K562 (cell line): Measurements from ENCODE around the gene TBC1D1. TPM values are rescaled to one million over a fixed set of nuclear protein-coding genes. Genes with fewer than 3 reads are reported as not detected.

Experiments
- ATAC-seq: fragments of 200-7000 bp; cut with Tn5 transposase; 3 replicates; pipeline ENCODE4 v1.9.1; 2020; ENCODE audit warnings: moderate library complexity
- BruUV-seq: library from RNA; stranded (reverse); fragments of 400-500 nt; replicated peaks from 2 replicates; lab custom pipeline; 2021; lab: Mats Ljungman, UMichigan
- CTCF ChIA-PET: fragments of 300-600 bp; formaldehyde crosslinking; extraction: SDS; loops from one replicate; lab custom pipeline; 2021; ENCODE audit warnings: low intra/inter-chr PET ratio; lab: Yijun Ruan, JAX
- POLR2A ChIA-PET: fragments of 300-600, 350-650 bp; sonication (Branson Sonifier 250); formaldehyde crosslinking; extraction: SDS; loops from one replicate; lab custom pipeline; 2021; ENCODE audit warnings: antibody characterized with exemption, inconsistent platforms; lab: Yijun Ruan, JAX
- DNase-seq, 4 experiments: peaks; one replicate each; pipeline versions ENCODE4 v3.0.0 to v3.0.0-alpha.2; 2011 to 2018; ENCODE audit warnings: low spot score in 3 of 4, mixed read lengths in 3 of 4; ENCODE audit errors: extremely low read depth in 1 of 4
- FAIRE-seq: peaks from 2 replicates; lab custom pipeline; 2011; peaks lifted over from hg19 to GRCh38; lab: Jason Lieb, UNC
- H2AFZ ChIP-seq: 2 replicates; pipeline ENCODE4 v1.6.0; 2011; ENCODE audit warnings: low read depth, low read length, control low read depth, inconsistent platforms
- H3K27ac ChIP-seq: fragments of 200-600 bp; 3 replicates; pipeline ENCODE4 v1.8.0; 2011; ENCODE audit warnings: low read depth, mild to moderate bottlenecking, control low read depth, inconsistent platforms, low read length, moderate library complexity, mixed read lengths; ENCODE audit errors: extremely low read depth
- H3K27me3 ChIP-seq, 2 experiments: fragments of 300-600 bp in 1 of 2; 2 replicates in 1 of 2; 3 replicates in 1 of 2; pipeline versions ENCODE4 v1.6.0 to v1.8.0; 2011; ENCODE audit warnings: inconsistent platforms in 2 of 2, low read length in 2 of 2, mild to moderate bottlenecking in 1 of 2, mixed read lengths in 1 of 2, moderate library complexity in 1 of 2; ENCODE audit not compliant: control insufficient read depth in 2 of 2, insufficient read depth in 2 of 2
- H3K36me3 ChIP-seq: fragments of 300-600 bp; 3 replicates; pipeline ENCODE4 v1.8.0; 2011; ENCODE audit warnings: mild to moderate bottlenecking, low read length, inconsistent platforms; ENCODE audit not compliant: control insufficient read depth, insufficient read depth
- H3K4me1 ChIP-seq, 2 experiments: fragments of 200-600 bp in 1 of 2; replicated peaks in 1 of 2; 2 replicates in 1 of 2; 3 replicates in 1 of 2; pipeline versions ENCODE4 v1.5.1 to v1.8.0; 2011; ENCODE audit warnings: inconsistent platforms in 2 of 2, low read length in 2 of 2, mild to moderate bottlenecking in 1 of 2, mixed read lengths in 1 of 2, moderate library complexity in 1 of 2; ENCODE audit not compliant: control insufficient read depth in 2 of 2, insufficient read depth in 2 of 2
- H3K4me2 ChIP-seq: 2 replicates; pipeline ENCODE4 v1.6.1; 2011; ENCODE audit warnings: low read length, control low read depth, inconsistent platforms, mixed read lengths; ENCODE audit not compliant: insufficient read depth
- H3K4me3 ChIP-seq: fragments of 200-600 bp; sonication (generic), shearing (Covaris generic); 2 replicates; pipeline ENCODE4 v1.5.1; 2016; ENCODE audit warnings: control low read depth, inconsistent platforms
- H3K79me2 ChIP-seq: fragments of 200-600 bp; 3 replicates; pipeline ENCODE4 v1.8.0; 2011; ENCODE audit warnings: low read length, inconsistent platforms; ENCODE audit not compliant: control insufficient read depth, insufficient read depth
- H3K9ac ChIP-seq, 2 experiments: 2 replicates each; pipeline versions ENCODE4 v1.6.0 to v1.6.1; 2011; ENCODE audit warnings: low read depth in 2 of 2, low read length in 2 of 2, control low read depth in 1 of 2, inconsistent platforms in 1 of 2, mild to moderate bottlenecking in 1 of 2, mixed read lengths in 1 of 2; ENCODE audit not compliant: insufficient read depth in 1 of 2
- H3K9me1 ChIP-seq: one replicate; pipeline ENCODE4 v1.6.0; 2011; ENCODE audit warnings: inconsistent platforms, mild to moderate bottlenecking, low read length, moderate library complexity; ENCODE audit not compliant: control insufficient read depth, insufficient read depth
- H3K9me3 ChIP-seq: replicated peaks from 2 replicates; pipeline ENCODE4 v1.5.1; 2011; ENCODE audit warnings: low read depth, low read length, inconsistent platforms; ENCODE audit not compliant: control insufficient read depth, insufficient read depth
- H4K20me1 ChIP-seq: replicated peaks from 2 replicates; pipeline ENCODE4 v1.6.1; 2011; ENCODE audit warnings: low read length, inconsistent platforms, mixed read lengths; ENCODE audit not compliant: control insufficient read depth, insufficient read depth
- DMBX1 ChIP-seq: fragments of 250-450 bp; sonication (Bioruptor Pico); IDR thresholded peaks from 2 replicates; pipeline ENCODE4 v1.8.0; 2022; ENCODE audit warnings: inconsistent platforms, mild to moderate bottlenecking, moderate library complexity, borderline replicate concordance
- HDAC3 ChIP-seq: fragments of 450-650 bp; IDR thresholded peaks from 2 replicates; pipeline ENCODE4 v1.6.1; 2018; ENCODE audit warnings: borderline replicate concordance, mild to moderate bottlenecking, moderate library complexity; ENCODE audit not compliant: partially characterized antibody
- HMG20A ChIP-seq: fragments of 450-650 bp; formaldehyde crosslinking; conservative IDR thresholded peaks from 2 replicates; pipeline ENCODE4 v1.4.0; 2020; ENCODE audit warnings: mild to moderate bottlenecking, mixed read lengths
- HMGXB4 ChIP-seq: sonication (generic); formaldehyde crosslinking; IDR thresholded peaks from 2 replicates; pipeline ENCODE4 v1.8.1; 2023; ENCODE audit warnings: mild to moderate bottlenecking, missing genetic modification reagents
- HNRNPL ChIP-seq: fragments of 200-400 bp; formaldehyde crosslinking; IDR thresholded peaks from 2 replicates; pipeline ENCODE4 v1.6.1; 2017; ENCODE audit warnings: low read depth, mild to moderate bottlenecking, low read length
- RHOXF2B ChIP-seq: fragments of 250-450 bp; sonication (Bioruptor Pico); conservative IDR thresholded peaks from 2 replicates; pipeline ENCODE4 v1.5.1; 2021
- SAFB ChIP-seq: fragments of 200-400 bp; formaldehyde crosslinking; IDR thresholded peaks from 2 replicates; pipeline ENCODE4 v1.6.1; 2017; ENCODE audit warnings: low read depth, low read length, borderline replicate concordance
- SMAD2 ChIP-seq: fragments of 150-350 bp; IDR thresholded peaks from 2 replicates; pipeline ENCODE4 v1.6.1; 2014; ENCODE audit warnings: low read depth, mild to moderate bottlenecking, low read length
- TFAP4 ChIP-seq: sonication (generic); formaldehyde crosslinking; IDR thresholded peaks from 2 replicates; pipeline ENCODE4 v1.8.0; 2022; ENCODE audit warnings: missing genetic modification reagents, mild to moderate bottlenecking, moderate library complexity, borderline replicate concordance
- TRIM24 ChIP-seq, 2 experiments: fragments of 450-650 bp; IDR thresholded peaks; 2 replicates each; pipeline ENCODE4 v1.6.1; 2016
- ZBTB5 ChIP-seq: fragments of 450-650 bp; IDR thresholded peaks from 2 replicates; pipeline ENCODE4 v1.6.1; 2017; ENCODE audit warnings: antibody characterized with exemption
- ZBTB8A ChIP-seq: fragments of 450-650 bp; IDR thresholded peaks from 2 replicates; pipeline ENCODE4 v1.6.1; 2018; ENCODE audit warnings: mild to moderate bottlenecking, moderate library complexity; ENCODE audit not compliant: partially characterized antibody
- ZKSCAN8 ChIP-seq: fragments of 200-800 bp; sonication (Bioruptor generic); IDR thresholded peaks from 2 replicates; pipeline ENCODE4 v1.6.1; 2016; ENCODE audit warnings: missing genetic modification characterization, missing compliant biosample characterization
- ZNF133 ChIP-seq: fragments of 250-450 bp; sonication (Bioruptor Pico); IDR thresholded peaks from 2 replicates; pipeline ENCODE4 v1.4.0; 2020; ENCODE audit warnings: mild to moderate bottlenecking
- ZNF197 ChIP-seq: fragments of 200-800 bp; sonication (Bioruptor generic); IDR thresholded peaks from 2 replicates; pipeline ENCODE4 v1.6.1; 2016; ENCODE audit warnings: low read depth, missing genetic modification characterization, missing compliant biosample characterization
- ZNF239 ChIP-seq: fragments of 250-450 bp; sonication (Bioruptor Pico); IDR thresholded peaks from 2 replicates; pipeline ENCODE4 v1.4.0; 2020; ENCODE audit warnings: mild to moderate bottlenecking
- ZNF282 ChIP-seq: sonication (generic); formaldehyde crosslinking; IDR thresholded peaks from 2 replicates; pipeline ENCODE4 v1.8.1; 2023; ENCODE audit warnings: missing genetic modification reagents
- ZNF583 ChIP-seq: fragments of 250-450 bp; sonication (Bioruptor Pico); IDR thresholded peaks from 2 replicates; pipeline ENCODE4 v1.4.0; 2020
- WGBS: fragments of 100-300 bp; shearing (Covaris generic); methylation state at CpG from one replicate; pipeline ENCODE4 v1.1.6; 2016; ENCODE audit warnings: low coverage, mixed read lengths; ENCODE audit not compliant: insufficient coverage; ENCODE audit errors: missing lambda C conversion rate; 5-methylcytosine and 5-hydroxymethylcytosine counted together
- in situ Hi-C: fragments of 300-500 bp; cut with MboI; formaldehyde crosslinking; loops from 4 replicates; pipeline ENCODE4 v1.15.0; 2018; ENCODE audit warnings: inconsistent platforms, mixed read lengths
- intact Hi-C: fragments of 100-400 bp; cut with micrococcal nuclease; formaldehyde crosslinking; loops from 2 replicates; pipeline ENCODE4 v1.14.2; 2022
- polyA plus RNA-seq, 8 experiments: library from polyadenylated mRNA; depleted of rRNA in 4 of 8; stranded (reverse) in 5 of 8; unstranded in 3 of 8; fragments of >200 nt; fragmentation: Nextera tagmentation in 2 of 8; fragmentation: Illumina TruSeq in 1 of 8; extraction: Ambion mirVana in 2 of 8; extraction: Trizol in 1 of 8; gene quantifications; 2 replicates each; pipeline versions ENCODE4 v1.2.1 to v1.2.3, GENCODE V29; 2011 to 2014; ENCODE audit warnings: inconsistent platforms in 1 of 8, missing spikeins in 1 of 8
- total RNA-seq, 7 experiments: library from RNA; depleted of rRNA in 6 of 7; stranded (reverse); fragments of >200 nt in 6 of 7; fragmentation: Illumina TruSeq in 2 of 7; extraction: Trizol in 2 of 7; gene quantifications; 2 replicates each; pipeline versions ENCODE4 v1.2.1 to v1.2.3, GENCODE V29; 2011 to 2021; ENCODE audit warnings: low replicate concordance in 1 of 7

The TBC1D1 gene
- total and polyA plus RNA-seq, 9 of the 15 experiments (the other 6 are each of a cell fraction or from before 2014, with no cell fraction given): 0.59 to 14.2 (median 8.8) TPM

- ATAC-seq (no peak), FAIRE-seq (no peak), DNase-seq (no peak)
- H3K4me2 ChIP-seq: no peak overlapping the region
- H3K79me2 ChIP-seq: no peaks in the 10 kb centered on the region
- intact Hi-C loops: no loop called here
- no peaks in the 10 kb centered on the region for H3K36me3 ChIP-seq
- no TSS peak for BruUV-seq
- in situ Hi-C loops: no loop called here
- no peak overlapping the region for H2AFZ ChIP-seq
- no peaks in the 10 kb centered on the region for H3K9me3 ChIP-seq
- no peak overlapping the region for H3K9ac ChIP-seq
- WGBS: 15% methylated on average over 4 of the region's 4 CpGs
- ChIA-PET POLR2A (interaction anchor here (0.7 to 1.3 kb wide), 2 partner anchors 12 to 18 kb away, joined by 3 to 4 read pairs; no protein-coding TSS in a partner anchor), CTCF (no interaction called here)
- no peaks in the 10 kb centered on the region for H4K20me1 ChIP-seq
- H3K27ac ChIP-seq: no peak overlapping the region
- no peak overlapping the region for H3K4me3 ChIP-seq
- peaks cover 2 to 21% of the 10 kb centered on the region in 2 experiments; a peak in 4 of 5 replicates for H3K27me3 ChIP-seq
- no peaks in the 10 kb centered on the region for H3K9me1 ChIP-seq
- H3K4me1 ChIP-seq: 0 out of 5 replicates have a peak, but pooled peaks cover 0 to under 1% of the 10 kb centered on the region in 2 experiments
- TF ChIP-seq HNRNPL (no peak), ZNF197 (CRISPR knock-in tag) (no peak), ZNF133 (no peak), ZBTB5 (no peak), DMBX1 (no peak), ZNF583 (no peak), HDAC3 (no peak), RHOXF2B (CRISPR knock-in tag) (no peak), HMGXB4 (no peak), TRIM24 (IDR thresholded peaks at IDR 0.05) (no peak), HMG20A (no peak), TFAP4 (CRISPR knock-in tag) (no peak), ZBTB8A (no peak), ZNF239 (no peak), SMAD2 (no peak), ZKSCAN8 (CRISPR knock-in tag) (no peak), SAFB (no peak), ZNF282 (CRISPR knock-in tag) (no peak)
Observed at GRCh38 chr4:38101563-38101962, 210.7 kb downstream of the TBC1D1 start.
